ENCODE results near the gene C1orf21. TPM values are rescaled to one million over a fixed set of nuclear protein-coding genes. Genes with fewer than 3 reads are reported as not detected.

C1orf21 gene
- total RNA-seq, 2 experiments from 2014 or later: 8.5 to 9.6 TPM

GRCh38 chr1:184368354-184368753 lies 18.5 kb upstream of the C1orf21 start:
- DNase-seq (no peak), ATAC-seq (no peak)
- CTCF ChIA-PET: no interaction called here
- H3K4me1 Mint-ChIP-seq: no peaks in the 10 kb centered on the region
- H3K4me3 Mint-ChIP-seq: no peak overlapping the region
- peaks cover 16% of the 10 kb centered on the region for H3K27me3 Mint-ChIP-seq
- H3K36me3 Mint-ChIP-seq: no peaks in the 10 kb centered on the region
- H3K9me3 Mint-ChIP-seq (ENCODE audit: low read depth): no peaks in the 10 kb centered on the region
- no peak overlapping the region for H3K27ac Mint-ChIP-seq

GRCh38 chr1:184370850-184371249 lies 16.0 kb upstream of the C1orf21 start:
- Mint-ChIP-seq H3K4me3 (no peak overlapping the region), H3K27ac (no peak overlapping the region)

GRCh38 chr1:184373155-184373554 lies 13.7 kb upstream of the C1orf21 start:
- CTCF ChIA-PET: no interaction called here
- H3K27ac Mint-ChIP-seq: no peak overlapping the region

More at GRCh38 chr1:184370850-184371249, 16.0 kb upstream of the C1orf21 start:
- Mint-ChIP-seq H3K27me3 (peaks cover 16% of the 10 kb centered on the region), H3K9me3 (ENCODE audit: low read depth) (no peaks in the 10 kb centered on the region), H3K4me1 (no peaks in the 10 kb centered on the region), H3K36me3 (no peaks in the 10 kb centered on the region)
- ATAC-seq (no peak), DNase-seq (no peak)
- CTCF ChIA-PET: no interaction called here

GRCh38 chr1:184376369-184376768 lies 10.5 kb upstream of the C1orf21 start:
- ATAC-seq (no peak), DNase-seq (no peak)
- Mint-ChIP-seq H3K36me3 (no peaks in the 10 kb centered on the region), H3K27ac (no peak overlapping the region), H3K4me3 (no peak overlapping the region), H3K4me1 (peaks cover 6% of the 10 kb centered on the region), H3K27me3 (peaks cover 20% of the 10 kb centered on the region), H3K9me3 (ENCODE audit: low read depth) (no peaks in the 10 kb centered on the region)
- CTCF ChIA-PET: no interaction called here

More at GRCh38 chr1:184373155-184373554, 13.7 kb upstream of the C1orf21 start:
- H3K4me1 Mint-ChIP-seq: no peaks in the 10 kb centered on the region
- H3K36me3 Mint-ChIP-seq: no peaks in the 10 kb centered on the region
- H3K9me3 Mint-ChIP-seq (ENCODE audit: low read depth): no peaks in the 10 kb centered on the region
- ATAC-seq: no peak
- peaks cover 20% of the 10 kb centered on the region for H3K27me3 Mint-ChIP-seq
- H3K4me3 Mint-ChIP-seq: no peak overlapping the region
- DNase-seq: no peak

DNA sequence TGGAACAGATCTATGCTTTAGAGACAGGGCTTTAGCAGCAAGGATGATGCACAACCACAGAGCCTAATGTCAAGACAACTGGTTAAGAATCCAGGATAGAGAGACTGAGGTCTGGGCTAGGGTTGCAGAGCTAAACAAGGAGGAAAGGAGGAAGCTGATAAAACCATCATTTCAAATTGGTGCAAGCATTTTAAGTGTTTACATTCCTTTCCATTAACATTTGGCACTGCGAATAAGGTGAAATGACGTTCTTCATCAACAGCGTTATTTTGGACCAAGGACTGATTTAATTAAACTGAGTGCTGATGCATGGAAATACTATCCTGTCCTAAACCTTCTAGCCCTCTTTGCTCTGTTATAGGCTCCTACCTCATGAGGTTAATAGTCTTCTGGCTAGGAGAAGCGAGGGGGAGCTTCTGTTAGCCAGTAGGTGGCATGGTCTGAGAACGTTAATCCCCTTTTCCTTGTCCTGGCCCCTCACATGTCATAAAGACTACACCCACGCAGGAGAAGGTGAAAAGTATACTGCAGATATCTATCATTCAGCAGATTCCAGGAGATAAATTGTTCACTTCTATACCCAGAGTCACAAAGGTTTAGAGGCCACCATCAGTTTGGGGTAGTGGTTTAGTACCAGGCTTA lies 7.6 kb upstream of the C1orf21 start:
- H3K4me1 Mint-ChIP-seq: peaks cover 6% of the 10 kb centered on the region
- H3K27ac Mint-ChIP-seq: no peak overlapping the region
- H3K9me3 Mint-ChIP-seq (ENCODE audit: low read depth): no peaks in the 10 kb centered on the region
- ATAC-seq: no peak
- CTCF ChIA-PET: interaction anchor here (0.7 kb wide), 1 partner anchor 10 kb away, joined by 3 read pairs; no protein-coding TSS in a partner anchor
- H3K27me3 Mint-ChIP-seq: peaks cover 38% of the 10 kb centered on the region
- H3K36me3 Mint-ChIP-seq: no peaks in the 10 kb centered on the region
- no peak overlapping the region for H3K4me3 Mint-ChIP-seq
- no peak for DNase-seq

GRCh38 chr1:184380468-184380867 lies 6.4 kb upstream of the C1orf21 start:
- H3K4me1 Mint-ChIP-seq: peaks cover 6% of the 10 kb centered on the region
- H3K36me3 Mint-ChIP-seq: peaks cover 2% of the 10 kb centered on the region
- peaks cover 51% of the 10 kb centered on the region for H3K27me3 Mint-ChIP-seq
- H3K4me3 Mint-ChIP-seq: no peak overlapping the region
- DNase-seq (no peak), ATAC-seq (peak; percentile 39)
- CTCF ChIA-PET: interaction anchor here (1.1 kb wide), 1 partner anchor 284 kb away, joined by 3 read pairs; no protein-coding TSS in a partner anchor
- no peaks in the 10 kb centered on the region for H3K9me3 Mint-ChIP-seq (ENCODE audit: low read depth)
- H3K27ac Mint-ChIP-seq: peak overlapping the region; percentile 35

- no peaks in the 10 kb centered on the region for H3K9me3 Mint-ChIP-seq (ENCODE audit: low read depth)
- H3K4me1 Mint-ChIP-seq: peaks cover 22% of the 10 kb centered on the region
- no peak overlapping the region for H3K4me3 Mint-ChIP-seq
- ATAC-seq (no peak), DNase-seq (no peak)
- H3K27ac Mint-ChIP-seq: no peak overlapping the region
- peaks cover 62% of the 10 kb centered on the region for H3K27me3 Mint-ChIP-seq
- H3K36me3 Mint-ChIP-seq: peaks cover 4% of the 10 kb centered on the region
- CTCF ChIA-PET: no interaction called here
These were observed 3.0 kb upstream of the C1orf21 start for GRCh38 chr1:184383772-184384323.

GRCh38 chr1:184385865-184386311 lies 941 bp upstream of the C1orf21 start:
- no peak for DNase-seq
- CTCF ChIA-PET: no interaction called here
- Mint-ChIP-seq H3K4me3 (peak overlapping the region; percentile 79), H3K4me1 (peaks cover 16% of the 10 kb centered on the region), H3K27me3 (peaks cover 74% of the 10 kb centered on the region), H3K9me3 (ENCODE audit: low read depth) (no peaks in the 10 kb centered on the region), H3K36me3 (peaks cover 4% of the 10 kb centered on the region), H3K27ac (peak overlapping the region; percentile 37)
- no peak for ATAC-seq

GRCh38 chr1:184387069-184387475 lies 243 bp downstream of the C1orf21 start:
- DNase-seq: no peak
- CTCF ChIA-PET: interaction anchor here (0.7 to 1.4 kb wide), 5 partner anchors 9 to 732 kb away, joined by 3 read pairs; no protein-coding TSS in a partner anchor
- no peak for ATAC-seq
- Mint-ChIP-seq H3K4me1 (peaks cover 16% of the 10 kb centered on the region), H3K36me3 (peaks cover 4% of the 10 kb centered on the region), H3K9me3 (ENCODE audit: low read depth) (no peaks in the 10 kb centered on the region), H3K27ac (no peak overlapping the region), H3K27me3 (peaks cover 67% of the 10 kb centered on the region), H3K4me3 (peak overlapping the region; percentile 79)

DNA sequence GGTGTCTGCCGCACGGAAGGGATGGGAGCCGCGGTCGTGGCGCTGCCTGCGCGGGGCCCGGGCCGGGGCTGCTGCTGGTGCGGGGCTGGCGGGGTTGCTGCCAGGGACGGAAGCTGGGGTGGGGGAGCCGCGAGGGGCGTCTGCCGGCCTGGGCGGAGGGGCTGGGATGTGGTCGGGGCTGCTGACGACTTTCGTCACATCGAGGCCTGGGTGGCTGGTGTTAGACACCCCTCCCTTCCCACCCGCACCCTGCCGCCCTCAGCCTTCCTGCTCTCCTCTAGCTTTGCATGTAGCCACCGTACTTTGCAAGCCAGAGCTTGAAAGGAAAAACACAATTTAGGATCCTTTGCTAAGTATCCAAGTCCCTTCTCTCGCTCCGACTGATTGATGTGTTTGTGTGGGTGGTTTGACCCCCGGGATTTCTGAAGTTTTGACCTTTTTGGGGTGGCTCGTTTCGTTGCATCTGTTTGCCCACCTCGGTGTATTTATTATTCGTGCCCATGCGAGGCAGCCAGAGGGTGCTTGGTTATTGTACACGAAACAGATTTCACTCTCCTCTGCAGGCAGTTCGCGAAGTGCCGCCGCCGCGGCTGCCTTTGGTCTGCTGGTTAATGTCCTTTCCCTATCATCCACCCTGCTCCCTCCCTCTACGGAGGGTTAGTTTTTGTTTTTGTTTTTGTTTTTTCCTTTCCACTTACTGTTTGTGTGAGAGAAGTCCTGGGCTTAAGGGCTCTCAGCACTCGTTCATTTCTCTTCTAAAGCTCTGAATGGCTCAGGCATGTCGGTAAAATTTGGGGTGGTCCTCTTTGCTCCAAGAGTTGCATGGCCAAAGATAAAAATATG lies 868 bp downstream of the C1orf21 start:
- ATAC-seq (peak; percentile 43), DNase-seq (peak; percentile 68)
- Mint-ChIP-seq H3K9me3 (ENCODE audit: low read depth) (no peaks in the 10 kb centered on the region), H3K4me1 (peaks cover 16% of the 10 kb centered on the region), H3K27ac (peak overlapping the region; percentile 64), H3K36me3 (peaks cover 4% of the 10 kb centered on the region), H3K4me3 (peak overlapping the region; percentile 79), H3K27me3 (peaks cover 66% of the 10 kb centered on the region)
- CTCF ChIA-PET: interaction anchor here (0.6 to 1.4 kb wide), 5 partner anchors 10 to 276 kb away, joined by 3 read pairs; no protein-coding TSS in a partner anchor

DNA sequence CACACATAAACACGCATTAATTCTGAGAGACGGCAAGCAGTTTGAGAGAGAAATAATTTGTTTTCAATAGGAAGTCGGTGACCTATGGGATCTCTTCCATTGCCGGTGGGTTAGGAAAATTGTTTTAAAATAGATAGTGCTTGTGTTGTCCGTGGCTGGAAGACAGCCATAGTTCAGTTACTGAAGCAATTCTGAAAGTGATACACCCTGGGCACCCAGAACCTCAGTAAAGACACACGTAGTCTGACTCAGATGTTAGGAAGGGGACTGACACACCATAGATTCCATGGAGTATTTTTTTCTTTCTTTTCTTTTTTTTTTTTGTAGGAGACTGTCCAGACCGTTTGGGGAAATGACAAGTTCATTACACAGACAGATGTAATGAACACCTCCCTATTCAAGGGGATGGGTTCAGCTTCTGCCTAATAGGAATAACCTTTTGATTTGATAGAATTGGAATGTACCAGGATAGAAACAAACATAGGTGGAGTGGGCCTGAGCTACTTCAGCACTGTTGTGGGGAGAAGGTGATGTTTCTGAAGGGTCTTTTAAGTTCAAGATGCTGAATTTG lies 1.6 kb downstream of the C1orf21 start:
- CTCF ChIA-PET: interaction anchor here (0.6 kb wide), 2 partner anchors 9 to 275 kb away, joined by 3 read pairs; no protein-coding TSS in a partner anchor
- Mint-ChIP-seq H3K4me1 (peaks cover 16% of the 10 kb centered on the region), H3K36me3 (peaks cover 4% of the 10 kb centered on the region), H3K9me3 (ENCODE audit: low read depth) (no peaks in the 10 kb centered on the region), H3K27ac (peak overlapping the region; percentile 64), H3K27me3 (peaks cover 66% of the 10 kb centered on the region), H3K4me3 (peak overlapping the region; percentile 79)
- no peak for DNase-seq
- no peak for ATAC-seq

DNA sequence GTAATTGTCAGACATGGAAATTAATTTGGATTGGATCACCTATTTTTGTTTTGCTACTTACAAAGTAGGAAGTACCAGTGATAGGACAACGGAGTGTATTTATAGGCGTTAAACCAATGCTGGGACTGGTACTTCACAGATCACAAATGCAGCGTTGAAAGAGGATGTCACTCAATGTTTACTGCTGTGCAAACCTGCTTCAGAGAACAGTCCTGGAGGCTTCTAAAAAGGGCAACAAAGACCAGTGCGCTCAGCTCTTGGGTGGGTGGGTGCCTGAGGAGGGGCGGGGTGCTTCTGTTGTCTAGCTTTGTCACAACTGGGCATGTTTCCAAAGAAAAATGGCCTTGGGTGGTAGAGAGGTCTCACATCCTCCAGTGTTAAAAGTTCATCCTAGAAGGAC lies 2.1 kb downstream of the C1orf21 start:
- H3K27ac Mint-ChIP-seq: no peak overlapping the region
- H3K36me3 Mint-ChIP-seq: peaks cover 4% of the 10 kb centered on the region
- CTCF ChIA-PET: interaction anchor here (0.6 to 1.0 kb wide), 2 partner anchors 10 to 174 kb away, joined by 3 read pairs; no protein-coding TSS in a partner anchor
- peaks cover 16% of the 10 kb centered on the region for H3K4me1 Mint-ChIP-seq
- ATAC-seq: no peak
- no peak for DNase-seq
- H3K9me3 Mint-ChIP-seq (ENCODE audit: low read depth): no peaks in the 10 kb centered on the region
- H3K4me3 Mint-ChIP-seq: peak overlapping the region; percentile 79
- H3K27me3 Mint-ChIP-seq: peaks cover 62% of the 10 kb centered on the region

- ATAC-seq: no peak
- CTCF ChIA-PET: interaction anchor here (0.6 to 1.0 kb wide), 2 partner anchors 10 to 174 kb away, joined by 3 read pairs; no protein-coding TSS in a partner anchor
These were observed 2.6 kb downstream of the C1orf21 start for GRCh38 chr1:184389446-184389845.

More at GRCh38 chr1:184389446-184389845, 2.6 kb downstream of the C1orf21 start:
- peaks cover 16% of the 10 kb centered on the region for H3K4me1 Mint-ChIP-seq
- H3K36me3 Mint-ChIP-seq: peaks cover 4% of the 10 kb centered on the region
- no peaks in the 10 kb centered on the region for H3K9me3 Mint-ChIP-seq (ENCODE audit: low read depth)
- no peak overlapping the region for H3K4me3 Mint-ChIP-seq
- H3K27me3 Mint-ChIP-seq: peaks cover 62% of the 10 kb centered on the region
- no peak overlapping the region for H3K27ac Mint-ChIP-seq
- DNase-seq: no peak
